ENCODE measurements around the gene IMP3.

DNA sequence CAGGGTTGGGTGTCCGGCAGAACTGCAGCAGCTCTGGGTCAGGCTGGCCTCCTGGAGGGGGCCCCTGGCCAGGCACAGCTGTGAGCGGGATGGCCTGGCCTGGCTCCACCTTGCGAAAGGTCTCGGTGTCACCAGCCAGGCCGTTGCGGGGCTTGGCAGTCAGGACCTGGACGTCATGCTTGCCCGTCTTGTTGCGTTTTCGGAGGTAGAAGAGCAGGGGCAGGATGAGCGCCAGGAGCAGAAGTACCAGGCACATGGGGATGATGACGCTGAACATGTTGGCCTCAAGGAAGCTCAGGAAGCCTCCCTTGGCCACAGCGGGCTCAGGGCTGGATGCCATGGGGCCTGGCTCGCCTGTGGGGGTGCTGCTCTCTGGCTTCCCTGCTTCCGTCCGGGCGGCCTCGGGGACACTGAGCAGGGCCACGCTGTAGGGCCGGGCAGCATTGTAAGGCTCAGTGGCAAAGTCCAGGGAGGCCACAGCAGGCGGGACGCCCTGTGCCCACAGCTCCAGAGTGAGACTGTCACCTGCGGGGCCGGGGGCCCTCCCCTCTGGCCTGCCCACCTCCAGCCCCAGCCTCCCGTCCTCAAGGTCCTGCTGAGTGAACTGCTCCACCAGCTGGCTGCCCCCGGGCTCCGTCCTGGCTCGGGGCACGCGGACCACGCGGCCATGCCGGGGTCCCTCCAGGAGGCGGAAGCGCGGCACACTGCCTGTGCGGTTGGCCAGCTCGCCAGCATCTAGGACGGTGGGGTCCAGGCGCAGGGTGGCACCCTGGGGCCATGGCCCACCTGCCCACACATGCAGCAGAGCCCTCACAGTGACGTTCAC, 35.8 kb upstream of the IMP3 start:
- TF ChIP-seq, protein P1, sequence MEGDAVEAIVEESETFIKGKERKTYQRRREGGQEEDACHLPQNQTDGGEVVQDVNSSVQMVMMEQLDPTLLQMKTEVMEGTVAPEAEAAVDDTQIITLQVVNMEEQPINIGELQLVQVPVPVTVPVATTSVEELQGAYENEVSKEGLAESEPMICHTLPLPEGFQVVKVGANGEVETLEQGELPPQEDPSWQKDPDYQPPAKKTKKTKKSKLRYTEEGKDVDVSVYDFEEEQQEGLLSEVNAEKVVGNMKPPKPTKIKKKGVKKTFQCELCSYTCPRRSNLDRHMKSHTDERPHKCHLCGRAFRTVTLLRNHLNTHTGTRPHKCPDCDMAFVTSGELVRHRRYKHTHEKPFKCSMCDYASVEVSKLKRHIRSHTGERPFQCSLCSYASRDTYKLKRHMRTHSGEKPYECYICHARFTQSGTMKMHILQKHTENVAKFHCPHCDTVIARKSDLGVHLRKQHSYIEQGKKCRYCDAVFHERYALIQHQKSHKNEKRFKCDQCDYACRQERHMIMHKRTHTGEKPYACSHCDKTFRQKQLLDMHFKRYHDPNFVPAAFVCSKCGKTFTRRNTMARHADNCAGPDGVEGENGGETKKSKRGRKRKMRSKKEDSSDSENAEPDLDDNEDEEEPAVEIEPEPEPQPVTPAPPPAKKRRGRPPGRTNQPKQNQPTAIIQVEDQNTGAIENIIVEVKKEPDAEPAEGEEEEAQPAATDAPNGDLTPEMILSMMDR (IDR thresholded peaks at IDR 0.05), result no peak
- no peak for TF ChIP-seq POLR2A (IDR thresholded peaks at IDR 0.05)
